Erythroblast (primary cell): ENCODE results near the gene SLC22A23.

Experiments used
- GATA1 ChIP-seq: IDR thresholded peaks from 2 replicates; pipeline ENCODE4 v1.6.1; 2011; ENCODE audit warnings: low read depth, mild to moderate bottlenecking, control low read depth, low read length, moderate library complexity
- POLR2A ChIP-seq: IDR thresholded peaks from 2 replicates; pipeline ENCODE4 v1.6.1; 2011; ENCODE audit warnings: mild to moderate bottlenecking, low read length

DNA sequence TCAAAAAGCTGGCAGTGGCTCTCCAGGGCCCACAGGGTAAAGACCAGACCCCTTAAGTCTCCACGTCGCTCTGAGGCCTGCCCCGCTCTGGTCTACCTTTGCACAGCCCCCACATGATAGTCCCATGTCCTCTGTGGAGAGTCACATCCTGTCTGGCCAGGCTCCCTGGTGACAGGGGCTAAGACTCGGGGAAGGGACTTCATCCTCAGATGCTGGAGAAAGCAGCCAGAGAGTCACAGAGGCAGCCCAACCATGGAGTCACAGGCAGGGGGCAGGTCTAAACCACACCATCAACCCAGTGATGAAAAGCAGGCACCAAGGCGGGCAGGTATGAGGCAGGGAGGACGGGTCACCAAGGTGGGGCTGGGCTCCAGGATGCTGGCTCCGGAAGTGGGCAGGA is 62.2 kb downstream of the SLC22A23 start:
- TF ChIP-seq POLR2A (no peak), GATA1 (no peak)
